ENCODE measurements around the gene BACE2. TPM values are rescaled to one million over a fixed set of nuclear protein-coding genes. Genes with fewer than 3 reads are reported as not detected.

The BACE2 gene
- total RNA-seq, 2 experiments from 2014 or later: 0.32 to 0.73 TPM

- ChIA-PET POLR2A (no interaction called here), CTCF (no interaction called here)
These were observed 20.6 kb upstream of the BACE2 start for GRCh38 chr21:41147096-41147978.

GRCh38 chr21:41147979-41148355 is 20.0 kb upstream of the BACE2 start:
- CTCF ChIA-PET: no interaction called here
- POLR2A ChIA-PET: no interaction called here

GRCh38 chr21:41148798-41149197 is 19.2 kb upstream of the BACE2 start:
- ChIA-PET POLR2A (no interaction called here), CTCF (no interaction called here)

- ChIA-PET POLR2A (no interaction called here), CTCF (no interaction called here)
These were observed 18.8 kb upstream of the BACE2 start for GRCh38 chr21:41149199-41149598.

GRCh38 chr21:41152147-41152546 is 15.8 kb upstream of the BACE2 start:
- ChIA-PET POLR2A (no interaction called here), CTCF (interaction anchor here (1.1 kb wide), 1 partner anchor 16 kb away, joined by 3 read pairs; no protein-coding TSS in a partner anchor)

- POLR2A ChIA-PET: no interaction called here
- CTCF ChIA-PET: no interaction called here
These were observed 14.5 kb upstream of the BACE2 start for GRCh38 chr21:41153443-41153842.

GRCh38 chr21:41156142-41156541 is 11.8 kb upstream of the BACE2 start:
- ChIA-PET CTCF (no interaction called here), POLR2A (no interaction called here)

- POLR2A ChIA-PET: no interaction called here
- CTCF ChIA-PET: no interaction called here
These were observed 9.9 kb upstream of the BACE2 start for GRCh38 chr21:41158026-41158425.

GRCh38 chr21:41160036-41160435 is 7.9 kb upstream of the BACE2 start:
- ChIA-PET CTCF (no interaction called here), POLR2A (no interaction called here)

GRCh38 chr21:41161428-41161827 is 6.5 kb upstream of the BACE2 start:
- ChIA-PET CTCF (no interaction called here), POLR2A (no interaction called here)

GRCh38 chr21:41162096-41162495 is 5.9 kb upstream of the BACE2 start:
- ChIA-PET CTCF (no interaction called here), POLR2A (no interaction called here)

- POLR2A ChIA-PET: no interaction called here
- CTCF ChIA-PET: no interaction called here
These were observed 4.9 kb upstream of the BACE2 start for GRCh38 chr21:41163091-41163490.

GRCh38 chr21:41164052-41164451 is 3.9 kb upstream of the BACE2 start:
- CTCF ChIA-PET: no interaction called here
- POLR2A ChIA-PET: no interaction called here

- ChIA-PET POLR2A (no interaction called here), CTCF (no interaction called here)
These were observed 2.8 kb upstream of the BACE2 start for GRCh38 chr21:41164981-41165655.

- POLR2A ChIA-PET: no interaction called here
- CTCF ChIA-PET: no interaction called here
These were observed 1.1 kb upstream of the BACE2 start for GRCh38 chr21:41166884-41167283.

- POLR2A ChIA-PET: no interaction called here
- CTCF ChIA-PET: interaction anchor here (1.0 kb wide), 1 partner anchor 16 kb away, joined by 3 read pairs; no protein-coding TSS in a partner anchor
These were observed 664 bp downstream of the BACE2 start for GRCh38 chr21:41168391-41169257.

GRCh38 chr21:41169258-41169576 is 1.3 kb downstream of the BACE2 start:
- CTCF ChIA-PET: interaction anchor here (1.0 kb wide), 1 partner anchor 17 kb away, joined by 3 read pairs; no protein-coding TSS in a partner anchor
- POLR2A ChIA-PET: no interaction called here

- ChIA-PET CTCF (no interaction called here), POLR2A (no interaction called here)
These were observed 1.7 kb downstream of the BACE2 start for GRCh38 chr21:41169701-41170100.

GRCh38 chr21:41170442-41170841 is 2.5 kb downstream of the BACE2 start:
- ChIA-PET POLR2A (no interaction called here), CTCF (interaction anchor here (0.7 kb wide), 1 partner anchor 49 kb away, joined by 3 read pairs; no protein-coding TSS in a partner anchor)

- ChIA-PET CTCF (interaction anchor here (0.7 kb wide), 1 partner anchor 49 kb away, joined by 3 read pairs; no protein-coding TSS in a partner anchor), POLR2A (no interaction called here)
These were observed 3.1 kb downstream of the BACE2 start for GRCh38 chr21:41170859-41171609.
